Epithelial cell of proximal tubule (primary cell): Measurements from ENCODE around the gene THRB. TPM values are rescaled to one million over a fixed set of nuclear protein-coding genes. Genes with fewer than 3 reads are reported as not detected.

Experiments
- DNase-seq: peaks from one replicate; pipeline ENCODE4 v3.0.0-alpha.2; 2011; ENCODE audit warnings: low read depth
- H3K4me3 ChIP-seq: 2 replicates; pipeline ENCODE4 v1.5.1; 2011; ENCODE audit warnings: low read depth, mild to moderate bottlenecking, low read length
- CTCF ChIP-seq: conservative IDR thresholded peaks from 2 replicates; pipeline ENCODE4 v1.5.1; 2012; ENCODE audit warnings: low read depth, mild to moderate bottlenecking, low read length
- total RNA-seq: library from RNA; depleted of rRNA; stranded (reverse); fragments of >200 nt; gene quantifications from 2 replicates; pipeline ENCODE4 v1.2.3, GENCODE V29; 2015

The THRB gene
- total RNA-seq, 1 donor from 2014 or later, result 2.1 TPM

DNA sequence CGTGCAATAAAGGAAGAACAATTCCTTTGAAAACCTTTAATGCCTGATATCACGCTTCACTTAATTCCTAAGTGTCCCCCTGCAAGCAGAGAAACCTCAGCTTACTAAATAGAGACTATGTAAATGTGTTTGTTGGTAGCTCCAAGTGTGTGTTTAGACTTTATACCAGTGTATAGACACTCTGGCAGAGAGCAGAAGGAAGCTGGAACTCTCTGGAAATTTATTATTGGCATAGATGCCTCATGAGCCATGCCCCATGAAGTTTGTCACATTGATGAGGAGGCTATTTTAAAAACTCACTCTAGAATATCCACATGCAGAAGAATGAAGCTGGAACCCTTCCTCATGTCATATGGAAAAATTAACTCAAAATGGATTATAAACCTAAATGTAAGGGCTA lies 99.9 kb downstream of the THRB start:
- H3K4me3 ChIP-seq, result no peak overlapping the region
- DNase-seq, result no peak
- TF ChIP-seq CTCF, result no peak

- no peak for TF ChIP-seq CTCF
- no peak overlapping the region for H3K4me3 ChIP-seq
- DNase-seq, result no peak
Observed at GRCh38 chr3:24393316-24393715, 101.3 kb downstream of the THRB start.

DNA sequence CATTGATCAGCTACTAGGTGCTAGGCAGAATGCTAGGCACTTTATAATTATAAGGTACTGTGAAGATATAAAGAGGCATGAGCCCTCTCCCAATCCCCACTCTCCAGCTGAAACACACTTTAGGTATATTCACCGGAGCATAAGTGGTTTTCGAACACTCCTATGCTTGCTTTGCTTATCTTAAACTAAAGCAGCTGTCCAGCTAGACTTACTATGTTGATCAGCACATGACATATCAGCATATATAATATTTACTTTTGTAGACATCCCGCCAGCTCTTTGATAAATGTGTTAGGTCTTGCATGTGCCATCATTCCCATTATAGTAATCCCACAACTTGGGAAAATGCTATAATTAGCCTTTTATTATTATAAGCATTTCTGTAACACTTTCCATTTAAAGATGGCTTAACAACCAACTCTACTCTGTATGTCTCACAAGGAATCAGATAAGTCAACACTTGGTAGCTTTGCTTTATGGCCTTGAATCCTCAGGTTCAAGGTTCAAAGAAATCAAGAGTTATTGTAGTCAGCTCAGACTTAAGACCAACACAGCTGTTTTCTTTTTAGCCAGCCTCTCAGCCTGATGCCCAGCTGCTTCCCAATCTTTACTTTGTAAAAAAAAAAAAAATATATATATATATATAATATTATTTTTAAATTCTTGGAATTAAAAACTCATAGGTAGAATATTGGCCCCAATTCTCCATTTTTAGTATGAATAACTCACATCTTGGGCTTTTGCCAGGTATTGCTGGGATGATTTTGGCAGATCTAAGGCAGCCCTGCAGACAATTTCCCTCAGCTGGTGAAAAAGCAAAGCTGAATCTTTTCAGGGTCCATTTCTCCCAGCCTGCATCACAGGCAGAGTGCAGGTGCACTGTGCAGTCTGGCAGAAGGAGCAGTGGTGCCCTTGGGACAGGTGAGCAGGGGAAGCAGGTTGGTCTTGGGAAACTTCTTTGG lies 104.2 kb downstream of the THRB start:
- DNase-seq, result no peak
- H3K4me3 ChIP-seq, result no peak overlapping the region
- no peak for TF ChIP-seq CTCF

DNA sequence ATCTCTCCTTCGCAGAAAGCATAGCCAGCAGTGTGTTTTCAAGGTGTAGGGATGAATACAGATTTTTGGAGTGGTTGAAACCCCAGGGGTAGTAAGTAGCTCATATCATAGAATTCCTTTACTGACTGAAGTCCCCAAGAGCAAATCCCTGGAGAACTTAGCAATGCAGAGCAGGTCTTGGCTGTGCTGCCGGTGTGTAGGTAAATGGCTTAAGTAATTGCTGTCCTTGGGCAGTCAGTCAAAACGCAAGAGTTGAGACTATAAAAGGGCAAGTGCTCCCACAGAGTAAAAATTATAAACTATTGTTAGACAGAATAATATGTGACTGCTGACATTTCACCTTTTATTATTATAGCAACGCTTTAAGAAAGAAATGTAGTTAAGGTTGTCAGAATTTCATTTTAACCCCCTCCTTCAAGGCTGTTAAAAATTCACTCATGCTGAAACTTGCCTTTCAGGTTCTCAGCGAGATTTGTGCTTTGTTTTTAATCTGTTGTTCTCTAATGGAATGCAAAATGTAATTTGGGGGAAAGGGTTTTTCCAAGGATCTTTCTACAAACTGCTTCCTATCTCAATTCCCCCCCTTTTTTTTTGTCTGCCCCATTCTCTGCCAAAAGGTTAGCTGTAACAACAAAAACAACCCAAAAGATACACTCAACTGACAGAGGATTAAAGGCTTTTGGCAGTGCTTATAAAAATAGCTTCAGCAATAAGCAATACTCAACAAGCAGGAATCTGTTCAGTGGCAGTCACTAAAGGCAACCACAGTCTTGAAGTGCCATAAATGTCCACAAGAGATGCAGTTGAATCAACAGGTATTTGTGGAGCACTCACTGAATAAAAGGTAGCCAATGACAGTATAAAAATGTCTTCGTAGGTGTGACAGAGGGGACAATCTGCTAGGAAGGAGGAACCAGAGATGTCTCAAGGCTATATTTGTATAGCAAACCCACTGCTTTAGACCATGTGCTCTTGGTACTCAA lies 105.3 kb downstream of the THRB start:
- no peak for DNase-seq
- H3K4me3 ChIP-seq, result no peak overlapping the region

DNA sequence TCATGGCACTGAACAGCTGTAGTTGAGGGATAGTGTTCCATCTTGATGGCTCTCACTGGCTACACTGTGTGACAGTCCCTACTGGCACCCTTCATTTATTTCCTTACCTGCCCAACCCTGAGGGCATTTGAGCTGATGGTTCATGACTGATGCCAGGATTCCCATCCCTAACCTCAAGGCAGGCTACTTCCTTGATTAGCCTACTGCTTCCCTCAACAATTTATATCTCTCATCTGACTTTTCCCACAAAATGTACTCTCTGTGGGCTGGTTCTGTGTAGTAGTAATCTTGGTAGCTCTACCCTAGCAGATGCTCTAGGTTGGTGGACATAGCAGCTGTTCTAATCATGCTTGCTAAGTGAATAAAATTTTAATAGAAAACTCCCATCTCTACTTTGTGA lies 106.0 kb downstream of the THRB start:
- H3K4me3 ChIP-seq, result no peak overlapping the region
- no peak for TF ChIP-seq CTCF
- DNase-seq, result no peak

More for the DNA sequence above, 105.3 kb downstream of the THRB start:
- TF ChIP-seq CTCF, result no peak

- no peak for DNase-seq
- no peak for TF ChIP-seq CTCF
- H3K4me3 ChIP-seq, result no peak overlapping the region
Observed at GRCh38 chr3:24388159-24388558, 106.5 kb downstream of the THRB start.
